ENCODE measurements around the gene TNRC6C. TPM values are rescaled to one million over a fixed set of nuclear protein-coding genes. Genes with fewer than 3 reads are reported as not detected.

Gene TNRC6C
- total RNA-seq, 1 donor from 2014 or later, result 25.8 TPM

GRCh38 chr17:78125138-78125913, 166.8 kb downstream of the TNRC6C start:
- no peak overlapping the region for H3K4me3 ChIP-seq
- TF ChIP-seq CTCF (IDR thresholded peaks at IDR 0.05), result no peak
- H3K27me3 ChIP-seq, result no peaks in the 10 kb centered on the region
- peaks cover 5 to 21% of the 10 kb centered on the region in 2 donors for H3K4me1 ChIP-seq
- no peak overlapping the region for H3K27ac ChIP-seq
- H3K36me3 ChIP-seq, result no peaks in the 10 kb centered on the region
- H3K9me3 ChIP-seq, result no peaks in the 10 kb centered on the region
- intact Hi-C loops (cut with DNase I), result no loop called here
- no peak for DNase-seq (ENCODE audit: low spot score in 2 of 2)

- no peak for DNase-seq (ENCODE audit: low spot score in 2 of 2)
- peak overlapping the region in 1 of 2 donors; percentile 14 for H3K27ac ChIP-seq
- intact Hi-C loops (cut with DNase I), result no loop called here
- no peaks in the 10 kb centered on the region for H3K9me3 ChIP-seq
- no peak overlapping the region for H3K4me3 ChIP-seq
- H3K36me3 ChIP-seq, result no peaks in the 10 kb centered on the region
- no peak for TF ChIP-seq CTCF (IDR thresholded peaks at IDR 0.05)
- H3K27me3 ChIP-seq, result no peaks in the 10 kb centered on the region
- H3K4me1 ChIP-seq, result peaks cover 5 to 21% of the 10 kb centered on the region in 2 donors
Measured at GRCh38 chr17:78125976-78126894, 167.7 kb downstream of the TNRC6C start.

DNA sequence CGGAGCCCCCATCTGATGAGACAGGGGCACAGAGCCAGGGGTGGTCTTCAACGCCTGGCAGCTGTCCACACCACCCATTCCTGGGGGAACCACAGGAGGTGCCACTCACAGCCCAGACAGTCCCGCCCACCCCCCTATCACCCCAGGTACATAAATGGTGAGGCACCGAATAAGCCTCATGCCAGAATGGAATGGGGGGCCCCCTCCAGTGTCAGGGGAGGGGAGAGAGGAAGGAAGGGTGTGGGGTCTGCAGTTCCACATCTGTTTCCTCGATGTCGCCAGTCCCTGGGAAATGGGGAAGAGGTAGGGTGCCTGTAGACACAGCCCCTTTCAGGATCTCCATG, 168.4 kb downstream of the TNRC6C start:
- H3K36me3 ChIP-seq, result no peaks in the 10 kb centered on the region
- no peak overlapping the region for H3K4me3 ChIP-seq
- H3K4me1 ChIP-seq, result peaks cover 5 to 26% of the 10 kb centered on the region in 2 donors
- TF ChIP-seq CTCF (IDR thresholded peaks at IDR 0.05), result no peak
- H3K9me3 ChIP-seq, result no peaks in the 10 kb centered on the region
- H3K27me3 ChIP-seq, result no peaks in the 10 kb centered on the region
- H3K27ac ChIP-seq, result peak overlapping the region in 1 of 2 donors; percentile 14
- intact Hi-C loops (cut with DNase I), result no loop called here
- no peak for DNase-seq (ENCODE audit: low spot score in 2 of 2)

DNA sequence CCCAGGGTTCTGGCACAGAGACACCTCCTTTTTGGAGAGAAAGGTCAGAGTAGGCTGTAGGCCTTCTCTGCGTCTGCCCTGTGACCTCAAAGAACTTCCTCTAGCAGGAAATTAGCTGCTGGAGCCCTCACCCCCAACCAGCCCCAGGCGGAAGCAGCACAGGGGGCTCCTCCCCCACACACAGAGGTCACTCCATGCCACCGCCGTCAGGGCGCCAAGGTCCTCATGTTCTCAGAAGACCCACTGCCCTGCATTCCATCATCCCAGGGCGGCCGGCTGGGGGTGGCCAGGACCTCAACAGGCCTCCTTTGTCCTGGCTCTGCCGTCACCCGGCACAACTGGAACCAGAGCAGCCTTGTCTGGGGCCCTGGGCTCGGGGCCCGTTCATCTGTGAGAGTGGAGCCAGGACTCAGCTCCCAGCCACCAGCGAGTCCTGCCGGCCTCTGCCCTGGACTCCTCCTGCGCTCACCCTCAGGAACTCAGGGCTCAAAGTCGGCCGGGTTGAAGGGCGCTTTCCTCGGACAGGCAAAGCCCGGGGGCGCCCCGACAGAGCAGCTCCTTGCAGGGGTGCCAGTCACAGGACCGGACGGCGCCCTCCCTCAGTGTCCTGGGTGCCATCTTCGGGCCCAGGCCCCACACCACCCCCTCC, 168.9 kb downstream of the TNRC6C start:
- Histone ChIP-seq H3K27me3 (no peaks in the 10 kb centered on the region), H3K36me3 (no peaks in the 10 kb centered on the region), H3K9me3 (no peaks in the 10 kb centered on the region), H3K27ac (peak overlapping the region; percentile 54 to 58), H3K4me3 (peak overlapping the region; percentile 70 to 73), H3K4me1 (peaks cover 5 to 31% of the 10 kb centered on the region in 2 donors)
- no peak for DNase-seq (ENCODE audit: low spot score in 2 of 2)
- no peak for TF ChIP-seq CTCF (IDR thresholded peaks at IDR 0.05)
- intact Hi-C loops (cut with DNase I), result no loop called here

DNA sequence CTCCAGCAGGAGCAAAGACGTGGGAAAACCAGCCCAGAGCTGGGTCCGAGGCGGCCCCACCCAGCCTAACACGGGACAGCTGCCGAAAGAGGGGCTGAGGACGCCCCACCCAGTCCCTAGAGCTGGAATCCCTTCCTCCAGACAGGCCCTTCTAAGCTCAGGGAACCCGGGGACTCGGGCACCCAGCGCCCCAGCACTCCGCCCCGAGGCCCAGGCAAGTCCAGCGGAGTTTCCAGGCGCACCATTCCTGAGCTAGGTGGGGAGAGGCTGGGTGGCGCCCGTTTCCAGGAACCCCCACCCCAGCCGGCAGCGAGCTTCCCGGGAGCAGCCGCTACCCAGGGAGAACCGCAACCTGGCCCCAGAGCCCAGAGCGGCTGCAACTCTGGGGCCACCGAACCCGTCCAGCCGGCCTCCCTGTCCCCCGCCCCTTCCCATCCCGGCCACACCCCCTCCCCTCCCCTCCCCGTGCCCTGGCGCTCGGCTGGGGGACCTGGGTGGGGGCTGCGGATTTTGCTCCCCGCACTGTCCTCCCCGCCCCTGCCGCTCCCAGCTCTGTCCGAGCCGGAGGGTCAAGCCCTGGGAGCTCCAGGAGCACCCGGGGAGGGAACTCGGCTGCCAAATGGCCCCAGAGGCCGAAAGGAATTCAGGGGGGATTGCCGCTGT, 169.5 kb downstream of the TNRC6C start:
- peaks cover 5 to 31% of the 10 kb centered on the region in 2 donors for H3K4me1 ChIP-seq
- intact Hi-C loops (cut with DNase I), result no loop called here

More for the DNA sequence above, 169.5 kb downstream of the TNRC6C start:
- DNase-seq (ENCODE audit: low spot score in 2 of 2), result no peak
- Histone ChIP-seq H3K27ac (peak overlapping the region; percentile 54 to 58), H3K9me3 (no peaks in the 10 kb centered on the region), H3K36me3 (no peaks in the 10 kb centered on the region), H3K4me3 (peak overlapping the region; percentile 70 to 73), H3K27me3 (no peaks in the 10 kb centered on the region)
- no peak for TF ChIP-seq CTCF (IDR thresholded peaks at IDR 0.05)
